GOT3 (cell line): ENCODE measurements around the gene RIOK2.

Experiments
- DNase-seq: peaks from one replicate; lab custom pipeline; 2025; ENCODE audit warnings: mixed read lengths; lab: John Stamatoyannopoulos, UW

Gene RIOK2

DNA sequence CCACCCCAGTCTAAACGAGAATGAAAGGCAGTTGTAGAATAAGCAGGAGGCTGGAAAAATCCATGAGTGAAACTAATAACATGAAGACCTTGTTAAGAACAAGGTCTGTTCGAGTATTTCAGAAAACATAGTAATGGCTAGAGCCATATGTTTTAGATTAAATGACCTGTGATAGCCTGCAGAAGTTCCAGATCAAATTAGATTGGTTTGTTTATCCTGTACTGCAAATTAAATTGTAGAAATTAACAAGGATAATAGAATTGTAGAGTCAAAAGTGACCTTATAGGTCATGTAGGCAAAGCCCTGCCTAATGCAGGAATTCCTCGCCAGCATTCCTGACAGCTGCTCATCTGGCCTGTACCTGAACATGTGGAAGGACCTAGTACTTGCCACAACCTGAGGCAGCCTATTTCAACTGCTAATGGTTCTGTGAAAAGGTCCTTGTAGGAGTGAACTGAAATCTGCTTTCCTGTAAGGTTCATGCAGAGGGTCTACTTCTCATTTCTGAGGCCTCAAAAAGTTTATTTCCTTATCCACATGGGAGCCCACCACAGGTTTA is 57.8 kb downstream of the RIOK2 start:
- no peak for DNase-seq

DNA sequence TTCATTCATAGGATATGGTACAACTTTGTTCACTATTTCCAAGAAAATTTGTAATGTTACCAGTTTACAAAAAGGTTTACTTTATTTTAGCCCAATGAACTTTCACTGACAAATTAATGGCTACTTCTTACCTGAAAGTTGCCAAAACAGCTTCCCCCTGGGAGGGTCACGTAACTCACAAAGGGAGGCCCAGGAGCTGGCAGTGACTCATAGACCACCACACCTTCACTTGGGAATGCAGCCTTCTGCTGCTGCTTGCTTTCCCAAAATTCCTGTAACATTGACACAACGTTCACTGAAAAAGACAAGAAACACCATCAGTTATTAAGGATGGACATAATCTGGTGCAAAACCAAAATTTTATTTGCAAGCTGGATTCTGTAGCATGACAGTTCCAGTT is 58.7 kb downstream of the RIOK2 start:
- no peak for DNase-seq

DNA sequence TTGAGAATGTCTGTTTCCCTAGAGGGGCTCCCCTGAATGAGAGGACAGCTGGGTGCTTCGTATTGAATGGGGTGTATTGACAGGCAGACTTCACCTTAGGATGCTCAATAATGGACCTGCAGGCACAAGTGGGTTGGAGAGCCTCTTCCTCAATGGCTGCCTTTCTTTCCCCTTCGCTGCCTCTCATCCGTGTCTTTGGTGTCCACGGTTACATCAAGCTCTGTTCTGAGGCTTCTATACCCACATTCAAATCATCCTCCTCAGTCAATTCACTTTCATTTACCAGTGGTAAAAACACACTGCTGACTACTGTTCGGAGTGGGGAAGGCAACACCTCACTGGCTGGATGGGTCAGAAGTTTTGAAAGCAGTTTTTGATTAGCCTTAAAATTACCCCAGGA is 61.2 kb downstream of the RIOK2 start:
- DNase-seq: no peak

DNA sequence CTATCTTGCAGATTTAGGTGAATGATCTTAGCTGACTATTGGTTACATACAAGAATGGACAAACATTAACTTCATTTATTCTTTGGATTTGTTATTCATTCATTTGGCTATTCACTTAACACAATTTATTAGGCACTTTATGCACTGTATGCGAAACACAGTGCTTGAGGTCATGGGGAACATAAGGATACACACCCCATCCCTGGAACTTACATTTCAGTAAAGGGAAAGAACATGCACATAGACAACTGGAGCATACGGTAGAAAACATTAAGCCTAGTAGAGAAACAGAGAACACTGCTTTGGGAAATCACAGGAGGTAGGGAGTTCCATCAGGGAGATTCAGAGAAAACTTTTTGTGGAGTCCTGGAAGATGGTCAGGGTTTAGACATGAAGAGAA is 62.9 kb downstream of the RIOK2 start:
- no peak for DNase-seq

DNA sequence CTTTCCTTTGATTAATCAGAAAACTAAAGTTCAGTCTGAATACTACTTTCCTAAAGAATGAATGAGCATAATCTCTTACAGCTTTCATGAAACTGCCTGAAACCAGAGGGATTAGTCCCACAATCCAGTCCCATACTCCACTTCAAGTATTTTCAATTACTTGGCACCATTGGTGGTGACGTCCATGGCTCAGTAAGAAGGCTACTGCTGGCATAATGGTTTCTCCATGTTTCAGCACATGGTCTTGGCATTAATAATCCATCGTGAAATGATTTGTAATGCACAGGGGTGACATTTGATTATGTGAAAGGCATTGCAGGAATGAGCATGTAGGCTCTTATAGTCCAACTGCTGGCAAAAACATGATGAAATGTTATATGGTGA is 64.0 kb downstream of the RIOK2 start:
- DNase-seq: no peak

DNA sequence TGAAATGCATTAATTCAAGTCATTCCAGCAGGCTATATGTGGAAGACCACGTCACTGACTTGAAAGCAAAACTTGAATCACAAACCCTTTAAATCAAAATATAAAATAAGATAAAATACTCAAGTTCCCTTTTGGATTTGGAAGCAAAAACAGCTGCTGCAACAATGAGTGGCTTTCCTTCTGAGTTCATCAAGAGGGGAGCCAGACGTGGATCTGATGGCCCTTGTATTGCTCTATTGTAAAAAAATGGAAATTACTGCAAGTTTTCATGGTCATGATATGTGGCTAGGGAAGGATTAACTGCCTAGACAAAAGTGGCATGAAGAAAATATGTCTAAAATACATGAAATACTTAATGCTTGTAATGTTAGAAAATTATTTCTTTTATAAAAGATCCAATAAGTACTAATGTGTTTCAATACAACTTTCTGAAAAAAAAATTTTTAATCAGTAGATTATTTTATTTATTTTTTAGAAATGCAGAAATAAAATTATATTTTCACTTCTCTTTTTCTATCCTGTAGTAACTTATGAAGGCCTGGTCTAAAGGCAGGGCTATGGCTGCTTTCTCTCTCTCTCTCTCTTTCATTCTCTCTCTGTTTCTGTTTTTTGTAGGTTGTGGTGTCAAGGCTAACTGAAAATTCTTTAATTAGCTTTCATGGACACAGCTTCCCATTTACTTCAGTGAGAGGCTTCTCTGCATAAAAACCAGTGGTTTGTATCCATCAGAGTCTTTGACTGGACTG is 64.6 kb downstream of the RIOK2 start:
- no peak for DNase-seq

DNA sequence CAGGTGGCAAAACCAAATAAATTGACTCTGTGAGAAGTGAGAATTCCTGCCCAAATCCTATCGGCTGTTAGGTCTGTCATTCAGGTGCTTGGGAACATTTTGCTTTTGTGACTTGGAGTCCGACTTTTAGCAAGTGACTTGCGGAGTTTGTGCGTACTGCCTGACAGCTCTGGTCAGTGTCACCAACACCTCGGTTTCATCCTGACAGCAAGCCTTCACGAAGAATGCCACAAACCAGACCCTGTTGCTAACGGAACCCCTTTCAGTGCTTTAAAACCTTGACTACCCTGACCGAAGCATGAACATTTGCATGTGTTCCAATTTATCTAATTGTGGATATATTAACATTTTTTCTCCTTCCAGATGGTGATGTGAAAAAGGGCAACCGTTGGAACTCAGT is 67.1 kb downstream of the RIOK2 start:
- no peak for DNase-seq

DNA sequence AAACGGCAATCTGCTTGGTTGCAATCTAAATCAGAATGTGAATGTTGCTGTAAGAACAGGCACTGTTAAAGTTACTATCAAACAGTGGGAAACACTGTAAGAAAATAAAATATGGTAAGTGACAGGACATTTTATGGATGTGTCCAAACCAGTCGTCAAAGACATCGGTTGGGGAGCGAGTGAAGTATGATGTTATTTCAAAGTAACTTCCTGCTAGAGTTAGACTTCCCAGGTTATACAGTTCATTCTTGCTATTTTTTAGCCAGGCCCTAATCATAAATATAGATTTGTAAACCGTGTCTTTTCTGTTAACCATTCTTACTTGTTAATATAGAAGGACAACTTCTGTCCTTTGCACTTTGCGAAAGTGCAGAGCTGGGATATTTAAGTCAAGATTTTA is 70.8 kb downstream of the RIOK2 start:
- no peak for DNase-seq

DNA sequence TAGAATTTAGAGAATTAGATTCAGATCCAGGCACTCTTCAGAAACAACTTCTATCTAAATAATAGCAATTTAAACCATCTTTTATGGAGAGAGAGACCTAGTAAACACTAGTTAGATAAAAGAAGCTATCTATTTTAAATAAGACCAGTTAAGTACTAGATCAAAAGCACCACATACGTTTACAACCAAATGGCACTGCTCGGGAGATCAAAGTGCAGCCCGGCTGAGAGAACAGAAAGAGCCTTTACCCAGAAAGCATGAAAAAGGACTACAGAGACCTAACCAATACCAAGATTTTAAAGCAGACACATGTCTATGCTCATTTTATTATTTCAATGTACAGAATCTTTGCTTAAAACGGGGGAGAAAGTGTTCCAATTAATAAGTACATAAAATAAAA is 71.4 kb downstream of the RIOK2 start:
- no peak for DNase-seq

DNA sequence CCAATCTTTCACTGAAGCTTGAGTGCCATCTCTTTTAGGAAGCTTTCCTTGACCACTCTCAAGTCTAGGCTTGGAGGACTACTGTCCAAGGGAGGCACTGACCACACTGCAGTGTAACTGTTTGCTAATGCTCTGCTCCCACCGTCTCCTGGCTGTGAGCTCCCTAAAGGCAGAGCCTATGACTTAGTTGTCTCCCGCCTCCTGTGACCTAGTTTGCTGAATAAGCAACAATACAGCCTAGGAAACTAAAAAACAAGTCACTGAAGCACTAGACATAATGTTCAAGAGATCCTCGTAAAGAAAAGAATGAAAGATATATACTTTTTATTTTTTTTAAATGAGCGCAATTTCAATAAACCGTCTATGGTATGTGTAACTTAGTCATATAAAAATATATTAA is 72.0 kb downstream of the RIOK2 start:
- DNase-seq: no peak
